GM18519 (cell line): ENCODE results near the gene RSU1.

Source experiments
- ATAC-seq: cut with Tn5 transposase; IDR thresholded peaks from one replicate; pipeline ENCODE4 v1.9.1; 2021; ENCODE audit warnings: mild to moderate bottlenecking, moderate library complexity; ENCODE audit not compliant: unreplicated experiment, low FRiP score

Gene RSU1

GRCh38 chr10:16686054-16686902, 130.9 kb downstream of the RSU1 start:
- no peak for ATAC-seq

DNA sequence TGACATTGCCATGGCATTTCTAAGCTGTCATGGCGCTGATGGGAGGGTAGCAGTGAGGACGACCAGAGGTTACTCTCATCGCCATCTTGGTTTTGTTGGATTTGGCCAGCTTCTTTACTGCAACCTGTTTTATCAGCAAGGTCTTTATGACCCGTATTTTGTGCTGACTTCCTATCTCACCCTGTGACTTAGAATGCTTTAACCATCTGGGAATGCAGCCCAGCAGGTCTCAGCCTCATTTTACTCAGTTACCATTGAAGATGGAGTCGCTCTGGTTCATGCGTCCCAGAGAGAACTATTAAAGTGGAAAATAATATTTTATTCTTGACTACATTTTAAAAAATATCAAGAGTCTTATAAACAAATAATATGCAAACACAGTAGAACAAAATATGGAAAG, 131.7 kb downstream of the RSU1 start:
- ATAC-seq, result no peak

DNA sequence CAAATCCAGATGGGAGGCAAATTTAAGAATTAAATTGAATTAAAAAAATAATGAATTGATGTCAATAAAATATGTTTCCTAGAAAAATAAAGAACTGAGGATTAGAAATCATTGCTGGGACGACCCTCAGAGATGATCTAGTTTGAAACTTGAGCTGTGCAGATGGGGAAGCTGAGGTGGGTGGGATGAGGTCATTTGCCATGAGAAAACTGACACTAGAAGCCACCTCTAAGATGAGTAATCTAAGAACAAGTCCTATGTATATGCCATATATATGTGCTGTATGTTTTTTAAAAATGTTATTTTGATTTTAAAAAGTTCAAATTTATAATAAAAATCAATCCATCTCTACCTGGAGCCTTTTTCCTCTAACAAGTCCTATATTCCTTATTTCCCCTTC, 135.7 kb downstream of the RSU1 start:
- no peak for ATAC-seq

DNA sequence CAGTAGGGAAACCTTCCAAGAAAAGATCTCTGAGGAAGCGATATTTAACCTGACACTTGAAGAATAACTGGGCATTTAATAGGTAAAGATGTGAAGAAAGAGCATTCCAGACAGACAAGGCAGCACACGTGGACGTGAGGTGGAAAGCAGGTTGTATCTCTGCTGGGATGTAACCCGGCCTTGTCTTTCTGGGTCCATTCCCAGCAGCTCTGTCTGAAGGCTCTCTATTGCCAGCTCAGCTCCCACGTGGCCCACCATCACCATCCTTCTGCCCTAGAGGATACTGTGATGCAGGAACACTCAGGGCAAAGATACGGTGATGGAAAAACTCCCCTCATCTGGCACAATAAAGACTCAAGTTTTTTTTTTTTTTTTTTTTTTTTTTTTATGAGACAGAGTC, 137.7 kb downstream of the RSU1 start:
- no peak for ATAC-seq

DNA sequence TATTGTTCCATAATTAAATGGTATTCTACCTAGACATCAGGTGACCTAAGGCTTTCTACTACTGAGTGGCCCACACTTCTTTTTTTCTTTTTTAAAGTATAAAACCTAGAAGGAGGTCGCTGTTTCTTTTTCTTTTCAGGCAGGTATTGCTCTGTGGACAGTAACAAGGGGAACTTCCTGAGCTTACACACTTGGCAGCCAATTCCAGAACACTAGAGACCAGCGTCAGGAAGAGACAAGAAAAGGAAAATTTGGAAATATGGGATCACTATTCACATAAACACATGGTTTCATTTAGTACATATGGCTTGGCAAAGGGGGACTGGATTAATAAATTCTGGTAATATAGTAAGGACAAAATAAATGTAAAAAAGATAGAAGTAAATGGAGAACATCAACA, 141.9 kb downstream of the RSU1 start:
- ATAC-seq, result no peak

DNA sequence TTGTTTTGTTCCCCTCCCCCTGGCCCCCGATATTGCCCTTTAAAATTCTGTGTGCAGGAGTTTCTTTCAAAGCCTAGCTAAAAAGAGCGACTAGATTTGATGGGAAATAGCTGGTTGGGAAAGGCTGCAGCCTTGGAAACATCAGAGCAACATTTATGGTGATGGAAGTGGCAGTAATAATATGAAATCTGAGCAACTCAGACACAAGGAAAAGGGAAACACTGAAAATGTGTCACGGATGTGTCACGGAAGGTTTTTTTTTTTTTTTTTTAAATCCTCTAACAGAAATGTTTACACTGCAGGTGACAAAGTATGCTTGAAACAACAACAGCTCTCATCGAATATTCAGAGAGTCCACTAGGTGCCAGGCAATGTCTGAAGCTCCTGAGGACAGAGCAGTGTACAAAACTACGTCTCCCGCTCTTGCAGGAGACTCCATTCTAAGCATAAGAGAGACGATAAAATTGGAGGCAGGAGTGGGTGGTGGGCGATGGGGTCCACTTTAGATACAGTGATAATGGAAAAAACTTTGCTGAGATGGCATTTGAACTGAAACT, 143.0 kb downstream of the RSU1 start:
- no peak for ATAC-seq

GRCh38 chr10:16673443-16673842, 143.8 kb downstream of the RSU1 start:
- ATAC-seq, result no peak

- no peak for ATAC-seq
Observed at GRCh38 chr10:16663444-16663843, 153.8 kb downstream of the RSU1 start.

- ATAC-seq, result no peak
Observed at GRCh38 chr10:16662923-16663322, 154.3 kb downstream of the RSU1 start.

- ATAC-seq, result no peak
Observed at GRCh38 chr10:16656895-16657294, 160.3 kb downstream of the RSU1 start.

DNA sequence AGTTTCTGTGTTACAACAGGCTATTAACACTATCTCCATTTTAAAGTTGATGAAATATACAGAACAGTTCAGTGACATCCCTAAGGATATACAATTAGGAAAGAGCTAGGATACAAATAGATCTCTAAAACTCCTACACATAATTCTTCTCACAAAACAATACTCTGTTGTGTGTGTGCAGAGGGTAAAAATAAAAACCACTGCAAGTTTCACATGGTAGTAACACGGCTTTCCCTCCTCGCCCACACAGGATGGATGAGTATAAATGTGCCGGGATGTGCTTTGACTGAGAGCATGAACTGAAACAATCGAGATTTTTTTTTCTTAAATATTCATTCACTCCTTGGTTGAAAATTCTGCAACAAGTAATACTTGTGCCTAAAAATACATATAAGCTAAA, 164.0 kb downstream of the RSU1 start:
- no peak for ATAC-seq

GRCh38 chr10:16652154-16652553, 165.1 kb downstream of the RSU1 start:
- ATAC-seq, result no peak

- ATAC-seq, result no peak
Observed at GRCh38 chr10:16649757-16650156, 167.5 kb downstream of the RSU1 start.

DNA sequence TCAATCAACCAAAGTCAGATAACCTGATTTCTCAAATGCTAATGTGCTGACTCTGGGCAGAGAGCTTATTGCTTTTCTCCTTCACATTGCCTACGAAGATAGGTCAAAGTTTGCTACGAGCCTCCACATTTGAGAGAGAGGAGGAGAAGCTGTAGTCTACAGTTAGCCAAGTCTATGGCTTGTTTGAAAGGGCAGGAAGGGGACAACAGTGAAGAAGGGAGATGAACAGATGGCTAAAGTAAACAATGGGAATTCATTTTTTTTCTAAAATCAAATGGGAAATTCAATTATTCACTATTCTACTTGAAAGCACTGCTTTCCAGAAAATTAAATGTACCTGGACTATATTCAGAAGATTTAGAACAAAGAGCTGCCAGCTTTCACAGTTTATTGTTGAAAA, 168.9 kb downstream of the RSU1 start:
- ATAC-seq, result no peak

DNA sequence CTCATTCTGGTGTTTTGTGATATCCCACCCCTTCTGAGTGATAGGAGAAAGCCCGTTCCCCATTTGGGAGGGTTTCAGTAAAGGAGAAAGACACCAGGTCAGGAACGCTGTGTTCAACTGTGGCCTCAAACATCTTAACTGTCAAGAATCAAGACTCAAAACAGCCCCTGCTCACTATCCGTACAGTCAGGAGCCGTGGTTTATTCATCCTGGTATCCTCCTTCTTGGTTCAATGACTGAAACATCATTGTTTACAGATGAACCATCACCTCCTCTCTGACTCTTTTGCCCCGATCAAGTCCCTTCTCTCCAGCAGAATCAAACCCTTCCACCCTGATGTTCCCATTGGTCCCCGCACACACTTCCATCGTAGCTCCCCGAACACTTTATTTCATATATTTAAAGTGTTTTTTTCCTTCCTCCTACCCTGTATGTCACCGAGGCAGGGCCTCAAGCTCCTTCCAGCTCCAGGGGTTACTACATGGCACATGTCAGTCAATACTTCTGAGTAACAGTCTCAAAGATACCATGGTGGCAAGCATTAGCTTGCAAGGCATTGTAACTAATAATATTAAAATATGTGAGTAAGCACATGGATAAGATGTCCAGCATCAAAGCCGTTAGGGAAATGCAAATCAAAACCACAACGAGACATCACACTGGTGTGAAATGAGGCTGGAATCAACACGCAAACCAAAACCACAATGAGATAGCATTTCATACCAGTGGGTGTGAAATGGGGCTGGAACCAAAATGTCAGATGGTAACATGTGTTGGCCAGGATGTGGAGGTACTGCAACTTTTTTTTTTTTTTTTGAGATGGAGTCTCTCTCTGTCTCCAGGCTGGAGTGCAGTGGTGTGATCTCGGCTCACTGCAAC, 170.8 kb downstream of the RSU1 start:
- ATAC-seq, result no peak

DNA sequence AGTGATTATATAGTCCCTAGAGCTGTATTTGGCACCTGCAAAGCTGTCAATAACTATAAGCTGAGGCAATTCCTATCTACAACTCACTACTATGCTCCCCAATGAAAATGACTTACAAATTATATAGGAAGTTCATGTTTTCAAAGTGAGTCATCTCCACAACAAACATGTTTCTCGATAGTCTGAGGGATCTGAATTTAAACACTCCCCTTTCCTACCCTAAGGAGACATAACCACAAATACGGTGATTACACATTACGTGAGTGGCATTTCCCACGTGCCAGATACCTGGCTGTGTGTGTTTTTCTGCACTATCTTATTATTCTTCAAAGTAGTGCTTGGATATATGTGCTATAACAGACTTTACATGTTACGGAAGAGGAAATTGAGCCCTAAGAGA, 173.1 kb downstream of the RSU1 start:
- ATAC-seq, result no peak

GRCh38 chr10:16643502-16643901, 173.7 kb downstream of the RSU1 start:
- no peak for ATAC-seq

DNA sequence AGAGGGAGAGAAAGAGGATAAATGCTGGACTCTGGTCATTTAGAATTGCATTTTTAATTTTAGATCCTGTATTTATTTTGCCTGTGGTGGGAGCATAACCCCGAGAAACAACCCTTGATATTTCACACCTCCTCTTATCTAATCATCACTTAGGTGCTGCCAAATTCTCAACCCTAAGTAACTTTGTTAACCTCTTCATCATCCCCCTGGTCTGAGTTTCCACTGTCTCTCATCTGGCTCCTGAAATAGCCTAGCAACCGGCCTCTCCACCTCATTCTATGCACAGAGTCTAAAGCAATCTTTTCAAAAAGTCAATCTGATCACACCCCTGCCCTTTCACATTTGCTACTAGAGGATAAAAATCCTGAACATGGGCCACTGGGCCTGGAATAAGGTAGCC, 177.1 kb downstream of the RSU1 start:
- ATAC-seq, result no peak

DNA sequence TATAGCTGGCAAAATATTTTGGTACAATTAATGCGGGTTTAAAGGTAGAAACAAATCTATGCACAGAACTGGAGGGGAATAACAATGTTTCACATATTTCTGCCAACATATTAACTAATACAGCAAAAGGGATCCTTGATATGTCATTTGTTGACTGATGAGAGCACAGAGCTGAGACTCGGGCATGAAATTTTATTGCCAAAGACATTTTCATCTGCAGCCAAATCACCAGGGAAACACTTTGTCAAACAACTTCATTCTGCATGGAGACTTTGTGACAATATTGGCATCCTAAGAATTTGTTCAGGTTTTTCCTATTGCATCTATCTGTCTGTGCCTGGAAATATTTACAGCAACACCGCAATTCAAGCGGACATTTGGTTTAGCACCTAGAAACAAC, 177.8 kb downstream of the RSU1 start:
- ATAC-seq, result no peak

GRCh38 chr10:16632996-16633395, 184.2 kb downstream of the RSU1 start:
- ATAC-seq, result no peak

- ATAC-seq, result no peak
Observed at GRCh38 chr10:16626697-16627096, 190.5 kb downstream of the RSU1 start.
